GM12892 (cell line): Measurements from ENCODE around the gene FXYD6.

Experiments used
- POLR2A ChIP-seq: IDR thresholded peaks from 2 replicates; pipeline ENCODE4 v1.6.1; 2011; ENCODE audit warnings: low read depth, low read length, control low read depth
- TAF1 ChIP-seq: IDR thresholded peaks from 2 replicates; pipeline ENCODE4 v1.6.1; 2011; ENCODE audit warnings: low read depth, mild to moderate bottlenecking, control low read depth, low read length, borderline replicate concordance

GRCh38 chr11:117860139-117860538 lies 16.3 kb downstream of the FXYD6 start:
- no peak for TF ChIP-seq POLR2A
- no peak for TF ChIP-seq TAF1
